Activated CD8-positive, alpha-beta memory T cell treated with anti-CD3 and anti-CD28 coated beads for 4 hours (primary cell): ENCODE measurements around the gene CNGA4.

Experiments used
- DNase-seq, 2 donors: peaks; one replicate each; pipeline ENCODE4 v3.0.0-alpha.2; 2020; ENCODE audit warnings: low read depth in 2 of 2

CNGA4 gene

GRCh38 chr11:6238902-6239301 is at the start of gene CNGA4:
Gene CNGA4, plus strand, starts transcription at chr11:6239089. Its CDS starts 118 bp downstream, at chr11:6239207.
- no peak for DNase-seq

GRCh38 chr11:6191742-6192141 is 47.1 kb upstream of the CNGA4 start:
- DNase-seq = no peak

- DNase-seq = no peak
Measured at GRCh38 chr11:6194065-6194581, 44.8 kb upstream of the CNGA4 start.

- no peak for DNase-seq
Measured at GRCh38 chr11:6196396-6196795, 42.5 kb upstream of the CNGA4 start.

GRCh38 chr11:6197466-6198200 is 41.3 kb upstream of the CNGA4 start:
- no peak for DNase-seq

GRCh38 chr11:6199174-6199810 is 39.6 kb upstream of the CNGA4 start, which contains the start of gene OR52W1:
Gene OR52W1, plus strand, starts transcription at chr11:6199224. Its CDS starts 0 bp downstream, at chr11:6199224.
- no peak for DNase-seq

GRCh38 chr11:6200975-6201374 is 37.9 kb upstream of the CNGA4 start:
- DNase-seq = no peak

- no peak for DNase-seq
Measured at GRCh38 chr11:6201481-6201880, 37.4 kb upstream of the CNGA4 start.

GRCh38 chr11:6202041-6202440 is 36.8 kb upstream of the CNGA4 start:
- DNase-seq = no peak

- DNase-seq = no peak
Measured at GRCh38 chr11:6203327-6203726, 35.6 kb upstream of the CNGA4 start.

GRCh38 chr11:6204706-6205105 is 34.2 kb upstream of the CNGA4 start:
- no peak for DNase-seq

GRCh38 chr11:6205366-6205765 is 33.5 kb upstream of the CNGA4 start, which contains the start of gene C11orf42:
Gene C11orf42, plus strand, starts transcription at chr11:6205557. Its CDS starts 59 bp downstream, at chr11:6205616.
- no peak for DNase-seq

- no peak for DNase-seq
Measured at GRCh38 chr11:6206456-6207180, 32.3 kb upstream of the CNGA4 start.

- no peak for DNase-seq
Measured at GRCh38 chr11:6209801-6210200, 29.1 kb upstream of the CNGA4 start.

GRCh38 chr11:6210274-6210955 is 28.5 kb upstream of the CNGA4 start:
- DNase-seq = no peak

- DNase-seq = no peak
Measured at GRCh38 chr11:6214530-6214929, 24.4 kb upstream of the CNGA4 start.

- no peak for DNase-seq
Measured at GRCh38 chr11:6216501-6216900, 22.4 kb upstream of the CNGA4 start.

GRCh38 chr11:6217722-6218121 is 21.2 kb upstream of the CNGA4 start:
- no peak for DNase-seq

- DNase-seq = no peak
Measured at GRCh38 chr11:6219359-6219758, 19.5 kb upstream of the CNGA4 start.

- no peak for DNase-seq
Measured at GRCh38 chr11:6223854-6224253, 15.0 kb upstream of the CNGA4 start.

- no peak for DNase-seq
Measured at GRCh38 chr11:6224421-6224820, 14.5 kb upstream of the CNGA4 start.

GRCh38 chr11:6225024-6225423 is 13.9 kb upstream of the CNGA4 start:
- DNase-seq = no peak
